ENCODE data around the gene LIPI.
"Not testable (repeated sequence)": the region's sequence is repeated elsewhere in the genome, so short reads cannot be mapped to it uniquely, and the experiment has no call there.

Gene LIPI

GRCh38 chr21:14071902-14072734 lies 138.6 kb downstream of the LIPI start:
- no peak for DNase-seq

GRCh38 chr21:14070968-14071367 lies 139.8 kb downstream of the LIPI start:
- DNase-seq = no peak

- DNase-seq = no peak
Observed at GRCh38 chr21:14070049-14070893, 140.5 kb downstream of the LIPI start.

- DNase-seq = no peak
Observed at GRCh38 chr21:14064296-14064645, 146.5 kb downstream of the LIPI start.

- not testable (repeated sequence) for DNase-seq
Observed at GRCh38 chr21:14063620-14064295, 147.0 kb downstream of the LIPI start.

- DNase-seq = not testable (repeated sequence)
Observed at GRCh38 chr21:14062684-14063083, 148.1 kb downstream of the LIPI start.

GRCh38 chr21:14061820-14062219 lies 148.9 kb downstream of the LIPI start:
- DNase-seq = not testable (repeated sequence)

GRCh38 chr21:14058995-14059627 lies 151.6 kb downstream of the LIPI start:
- DNase-seq = not testable (repeated sequence)

Data from NCI-H2081 (cell line).